Measurements from ENCODE around the gene NDUFB2. TPM values are rescaled to one million over a fixed set of nuclear protein-coding genes. Genes with fewer than 3 reads are reported as not detected.

Gene NDUFB2
- total RNA-seq, 1 donor from 2014 or later: 186 TPM

GRCh38 chr7:140719721-140720120, 23.2 kb downstream of the NDUFB2 start:
- no peak for TF ChIP-seq CTCF (IDR thresholded peaks at IDR 0.05)
- no peaks in the 10 kb centered on the region for H3K9me3 Mint-ChIP-seq (ENCODE audit: low read depth)
- H3K4me1 Mint-ChIP-seq (ENCODE audit: low read depth): peaks cover 2% of the 10 kb centered on the region
- no peak for DNase-seq (ENCODE audit: low spot score)
- H3K27ac Mint-ChIP-seq (ENCODE audit: unreplicated experiment): no peak overlapping the region
- H3K36me3 Mint-ChIP-seq (ENCODE audit: low read depth): peaks cover 2% of the 10 kb centered on the region
- no peak overlapping the region for H3K4me3 Mint-ChIP-seq (ENCODE audit: unreplicated experiment)
- no peaks in the 10 kb centered on the region for H3K27me3 Mint-ChIP-seq (ENCODE audit: low read depth)

- Mint-ChIP-seq H3K9me3 (ENCODE audit: low read depth) (no peaks in the 10 kb centered on the region), H3K27me3 (ENCODE audit: low read depth) (no peaks in the 10 kb centered on the region), H3K27ac (ENCODE audit: unreplicated experiment) (no peak overlapping the region), H3K4me1 (ENCODE audit: low read depth) (peaks cover 2% of the 10 kb centered on the region), H3K36me3 (ENCODE audit: low read depth) (peaks cover 4% of the 10 kb centered on the region), H3K4me3 (ENCODE audit: unreplicated experiment) (no peak overlapping the region)
- DNase-seq (ENCODE audit: low spot score): no peak
- no peak for TF ChIP-seq CTCF (IDR thresholded peaks at IDR 0.05)
Measured at GRCh38 chr7:140722254-140722653, 25.7 kb downstream of the NDUFB2 start.

- H3K27me3 Mint-ChIP-seq (ENCODE audit: low read depth): no peaks in the 10 kb centered on the region
- H3K36me3 Mint-ChIP-seq (ENCODE audit: low read depth): peaks cover 4% of the 10 kb centered on the region
- no peaks in the 10 kb centered on the region for H3K9me3 Mint-ChIP-seq (ENCODE audit: low read depth)
- TF ChIP-seq CTCF (IDR thresholded peaks at IDR 0.05): no peak
- DNase-seq (ENCODE audit: low spot score): no peak
- H3K27ac Mint-ChIP-seq (ENCODE audit: unreplicated experiment): no peak overlapping the region
- peaks cover 9% of the 10 kb centered on the region for H3K4me1 Mint-ChIP-seq (ENCODE audit: low read depth)
- no peak overlapping the region for H3K4me3 Mint-ChIP-seq (ENCODE audit: unreplicated experiment)
Measured at GRCh38 chr7:140723006-140723405, 26.5 kb downstream of the NDUFB2 start.

- no peaks in the 10 kb centered on the region for H3K9me3 Mint-ChIP-seq (ENCODE audit: low read depth)
- peaks cover 12% of the 10 kb centered on the region for H3K4me1 Mint-ChIP-seq (ENCODE audit: low read depth)
- H3K27ac Mint-ChIP-seq (ENCODE audit: unreplicated experiment): no peak overlapping the region
- TF ChIP-seq CTCF (IDR thresholded peaks at IDR 0.05): no peak
- H3K4me3 Mint-ChIP-seq (ENCODE audit: unreplicated experiment): no peak overlapping the region
- no peak for DNase-seq (ENCODE audit: low spot score)
- peaks cover 4% of the 10 kb centered on the region for H3K36me3 Mint-ChIP-seq (ENCODE audit: low read depth)
- no peaks in the 10 kb centered on the region for H3K27me3 Mint-ChIP-seq (ENCODE audit: low read depth)
Measured at GRCh38 chr7:140723574-140723973, 27.1 kb downstream of the NDUFB2 start.

GRCh38 chr7:140724706-140725105, 28.2 kb downstream of the NDUFB2 start:
- H3K9me3 Mint-ChIP-seq (ENCODE audit: low read depth): no peaks in the 10 kb centered on the region

More at GRCh38 chr7:140724706-140725105, 28.2 kb downstream of the NDUFB2 start:
- DNase-seq (ENCODE audit: low spot score): no peak
- no peak overlapping the region for H3K4me3 Mint-ChIP-seq (ENCODE audit: unreplicated experiment)
- peaks cover 4% of the 10 kb centered on the region for H3K36me3 Mint-ChIP-seq (ENCODE audit: low read depth)
- TF ChIP-seq CTCF (IDR thresholded peaks at IDR 0.05): no peak
- no peak overlapping the region for H3K27ac Mint-ChIP-seq (ENCODE audit: unreplicated experiment)
- H3K4me1 Mint-ChIP-seq (ENCODE audit: low read depth): peaks cover 12% of the 10 kb centered on the region
- no peaks in the 10 kb centered on the region for H3K27me3 Mint-ChIP-seq (ENCODE audit: low read depth)
